GM19023 (cell line): ENCODE measurements around the gene PCDH9.

Source experiments
- ATAC-seq: cut with Tn5 transposase; IDR thresholded peaks from one replicate; pipeline ENCODE4 v1.9.1; 2021; ENCODE audit warnings: mild to moderate bottlenecking, moderate library complexity; ENCODE audit not compliant: unreplicated experiment

The PCDH9 gene

DNA sequence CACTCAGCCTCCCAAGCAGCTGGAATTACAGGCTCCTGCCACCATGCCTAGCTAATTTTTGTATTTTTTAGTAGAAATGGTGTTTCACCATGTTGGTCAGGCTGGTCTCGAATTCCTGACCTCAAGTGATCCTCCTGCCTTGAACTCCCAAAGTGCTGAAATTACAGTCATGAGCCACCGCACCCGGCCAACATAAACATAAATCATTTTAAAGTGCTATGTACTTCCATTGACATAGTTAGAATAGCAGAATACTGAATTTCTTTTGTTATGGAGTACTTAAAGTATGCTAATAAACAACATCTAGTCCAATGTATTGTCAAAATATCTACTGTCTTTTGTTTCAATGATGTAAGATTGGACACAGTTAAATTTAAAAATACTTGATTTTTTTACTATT, 539.0 kb downstream of the PCDH9 start:
- no peak for ATAC-seq

DNA sequence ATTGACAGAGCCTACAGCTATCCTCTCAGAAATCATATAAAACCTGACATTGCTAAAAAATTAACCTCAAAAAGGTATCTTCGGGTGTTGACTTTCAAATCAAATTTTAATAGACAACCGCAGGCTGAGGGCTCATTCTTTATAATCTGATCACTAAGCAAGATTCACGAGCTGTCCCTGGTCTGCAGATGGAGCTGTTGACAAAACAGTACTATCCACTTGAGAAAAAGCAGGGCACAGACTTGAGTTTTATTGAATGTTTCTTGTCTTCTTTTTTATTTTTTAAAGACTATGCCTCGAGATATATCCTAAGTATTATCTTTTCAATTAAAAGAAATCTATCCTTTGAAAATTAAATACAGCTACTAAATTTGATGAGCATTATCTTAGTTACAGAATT, 540.5 kb downstream of the PCDH9 start:
- no peak for ATAC-seq

DNA sequence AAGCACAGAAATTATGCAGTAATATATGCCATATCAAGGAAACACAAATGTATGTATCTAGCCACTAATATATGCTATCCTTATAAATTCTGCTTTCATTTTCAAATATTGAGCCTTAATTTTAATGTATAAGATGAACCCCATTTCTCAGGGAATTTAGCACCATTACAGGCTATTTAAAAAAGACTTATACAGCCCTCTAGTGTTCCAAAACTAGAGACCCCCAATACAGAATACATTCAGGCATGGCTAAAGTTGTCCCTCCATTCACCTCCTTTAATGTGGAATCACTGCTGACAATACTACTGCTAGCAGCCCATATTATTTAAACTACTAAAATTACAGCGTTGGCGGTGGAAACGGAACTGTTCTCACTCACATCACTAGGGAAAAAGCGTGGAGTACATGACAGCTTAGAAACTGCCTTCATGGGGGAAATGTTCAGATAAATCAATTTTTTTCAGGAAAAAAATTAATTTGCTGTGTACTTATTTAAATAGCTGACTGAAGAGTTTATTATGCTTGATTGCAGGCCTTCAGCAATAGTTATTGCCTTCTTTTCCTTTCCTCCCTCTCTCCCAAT, 541.0 kb downstream of the PCDH9 start:
- no peak for ATAC-seq

DNA sequence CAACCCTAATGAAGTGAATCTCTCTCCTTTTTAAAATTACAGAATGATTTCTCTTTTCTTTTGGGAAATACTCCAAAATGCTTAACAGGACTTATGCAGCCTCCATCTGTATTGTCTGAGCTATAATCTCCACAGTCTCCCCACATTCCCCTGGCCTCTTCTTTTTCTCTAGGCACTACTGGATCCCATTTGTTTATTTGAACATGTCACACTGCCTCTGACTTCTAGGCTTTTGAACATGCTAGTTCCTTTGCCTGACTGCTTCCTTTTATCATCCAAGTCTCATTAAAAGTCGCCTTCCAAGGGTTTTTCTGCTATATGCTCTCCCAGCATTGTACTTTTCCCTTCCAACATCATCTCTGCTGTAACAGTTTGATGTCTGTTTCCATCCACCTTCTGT, 548.7 kb downstream of the PCDH9 start:
- ATAC-seq, result no peak

DNA sequence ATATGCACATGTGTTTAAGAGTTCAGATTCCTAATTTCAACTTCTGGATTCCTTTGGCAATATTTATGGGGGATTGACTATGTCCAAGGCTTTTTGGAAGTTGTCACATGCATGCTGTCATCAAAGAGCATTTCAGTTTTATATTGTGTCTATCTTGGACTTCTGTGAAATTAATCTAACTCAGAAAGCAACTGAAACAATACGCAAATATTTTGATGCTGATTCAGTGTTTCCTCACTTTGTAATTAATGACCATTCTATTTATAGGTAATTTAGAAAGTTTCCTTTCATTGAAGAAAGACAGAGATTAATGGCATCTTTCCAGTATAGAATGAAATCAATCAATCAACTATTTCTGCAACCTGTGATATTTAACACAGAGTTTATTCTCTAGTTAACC, 550.1 kb downstream of the PCDH9 start:
- ATAC-seq, result no peak

DNA sequence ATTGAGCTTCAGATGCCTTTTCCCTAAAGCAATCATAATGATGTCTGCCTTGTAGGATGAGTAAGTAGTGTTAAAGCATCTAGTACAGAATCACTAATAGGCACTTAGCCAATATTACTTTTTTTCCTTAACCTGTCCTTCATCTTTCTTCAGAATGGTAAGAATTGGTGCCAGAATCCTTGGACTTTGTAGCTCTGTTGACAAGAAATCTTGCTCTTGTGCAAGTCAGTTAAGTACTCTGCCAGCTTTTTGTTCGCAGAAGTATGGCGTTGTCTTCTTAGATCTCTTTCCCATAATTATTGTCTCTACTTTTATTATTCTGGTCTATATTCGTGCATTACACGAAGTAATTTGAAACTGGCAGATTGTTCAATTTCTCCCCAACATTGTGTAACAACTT, 554.5 kb downstream of the PCDH9 start:
- no peak for ATAC-seq

DNA sequence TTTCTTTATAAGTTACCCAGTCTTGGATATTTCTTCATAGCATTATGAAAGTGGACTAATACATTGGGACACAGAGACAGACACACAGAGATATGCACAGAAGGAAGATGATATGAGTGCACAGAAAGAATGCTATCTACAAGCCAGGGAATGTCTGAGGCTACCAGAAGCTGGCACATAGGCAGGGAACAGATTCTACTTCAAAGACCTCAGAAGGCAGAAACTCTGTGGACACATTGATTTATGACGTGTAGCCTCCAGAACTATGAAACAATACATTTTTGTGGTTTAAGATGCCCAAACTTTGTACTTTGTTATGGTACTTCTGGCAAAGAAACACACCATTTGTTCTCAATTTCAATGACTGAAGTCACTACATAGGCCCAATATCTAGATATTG, 556.7 kb downstream of the PCDH9 start:
- no peak for ATAC-seq

DNA sequence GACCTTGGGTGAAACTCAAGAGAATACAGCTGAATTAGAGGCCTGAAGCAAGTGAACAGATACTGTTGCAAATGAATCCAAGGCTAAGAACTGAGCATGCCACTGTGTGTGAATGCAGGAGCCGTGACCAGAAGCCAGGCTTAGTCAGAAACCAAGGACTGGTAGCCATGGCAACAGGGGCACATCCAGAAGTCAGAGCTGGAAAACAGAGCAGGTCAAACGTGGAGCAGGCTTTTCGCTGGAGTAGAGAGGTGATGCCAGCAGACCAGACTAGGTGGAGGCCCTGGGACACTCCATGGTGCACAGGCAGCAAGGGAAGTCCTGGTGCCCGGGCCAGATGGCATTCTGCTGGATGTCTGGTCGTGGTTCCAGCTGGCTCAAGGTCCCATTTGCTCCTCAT, 564.1 kb downstream of the PCDH9 start:
- ATAC-seq, result no peak

DNA sequence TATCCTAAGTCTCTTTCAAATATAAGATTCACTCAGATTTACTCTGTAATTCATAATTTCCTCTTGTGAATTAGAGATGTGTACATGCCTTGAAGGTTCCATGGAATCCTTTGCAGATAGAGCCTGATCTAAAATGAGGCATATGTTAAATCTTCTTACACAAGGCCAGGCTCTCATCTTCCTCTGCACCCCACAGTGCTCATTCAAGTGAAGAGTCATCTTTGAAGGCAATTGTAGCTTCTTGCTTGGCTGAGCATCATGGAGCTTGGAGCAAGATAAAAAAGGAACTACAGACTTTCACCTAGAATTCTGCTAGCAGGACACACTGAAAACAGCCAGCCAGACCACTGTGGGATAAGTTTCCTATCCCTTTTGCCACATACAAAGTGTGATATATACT, 566.4 kb downstream of the PCDH9 start:
- no peak for ATAC-seq

DNA sequence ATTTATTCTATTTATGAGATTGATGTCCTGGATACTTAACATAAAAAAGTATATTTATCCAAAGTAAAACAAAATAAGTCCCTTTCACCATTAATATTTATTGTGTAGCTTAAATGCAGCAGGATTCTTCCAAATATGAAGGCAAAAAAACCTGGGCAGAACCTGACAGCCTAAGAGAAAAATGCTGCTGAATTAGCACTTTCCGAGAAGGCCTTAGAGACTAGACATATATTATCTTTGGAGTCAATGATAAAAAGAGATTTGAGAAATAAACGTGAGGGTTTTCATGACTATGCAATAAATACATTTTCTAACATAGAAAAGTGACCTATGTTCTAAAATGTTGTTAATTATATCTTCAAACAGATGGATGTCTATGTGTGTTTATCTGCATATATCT, 566.9 kb downstream of the PCDH9 start:
- no peak for ATAC-seq

DNA sequence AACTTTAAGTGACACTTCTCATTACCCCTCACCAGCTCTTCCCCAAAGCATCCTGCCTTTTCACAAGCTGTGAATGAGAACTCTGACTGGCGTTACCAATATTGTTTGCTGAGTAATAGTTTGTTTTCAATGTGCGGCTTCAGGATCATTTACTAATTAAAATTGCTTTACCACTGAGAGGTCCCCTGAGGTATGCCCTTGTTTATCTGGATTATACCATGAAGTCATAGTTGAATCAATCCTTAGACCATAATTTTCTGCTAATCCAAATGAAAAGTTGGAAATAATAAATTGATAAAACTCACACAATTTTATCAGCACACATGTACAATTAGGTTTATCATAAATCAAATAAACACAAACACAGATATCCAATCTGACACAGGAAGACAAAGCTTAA, 568.8 kb downstream of the PCDH9 start:
- no peak for ATAC-seq

DNA sequence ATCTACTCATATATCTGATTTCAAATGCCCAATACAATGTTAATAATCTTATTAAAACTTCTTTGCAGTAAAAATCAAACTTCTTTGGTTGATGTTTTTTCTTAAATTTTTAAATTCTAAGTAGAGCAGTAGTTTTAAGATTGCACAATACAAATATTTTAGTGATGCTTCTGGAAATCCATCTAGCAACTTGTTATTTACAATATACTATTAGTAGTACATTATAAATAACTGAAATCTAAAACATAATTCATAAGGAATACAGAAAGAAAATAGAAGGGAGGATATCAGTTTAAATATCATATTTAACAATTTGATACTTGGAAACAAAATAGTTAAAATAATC, 569.7 kb downstream of the PCDH9 start:
- no peak for ATAC-seq

DNA sequence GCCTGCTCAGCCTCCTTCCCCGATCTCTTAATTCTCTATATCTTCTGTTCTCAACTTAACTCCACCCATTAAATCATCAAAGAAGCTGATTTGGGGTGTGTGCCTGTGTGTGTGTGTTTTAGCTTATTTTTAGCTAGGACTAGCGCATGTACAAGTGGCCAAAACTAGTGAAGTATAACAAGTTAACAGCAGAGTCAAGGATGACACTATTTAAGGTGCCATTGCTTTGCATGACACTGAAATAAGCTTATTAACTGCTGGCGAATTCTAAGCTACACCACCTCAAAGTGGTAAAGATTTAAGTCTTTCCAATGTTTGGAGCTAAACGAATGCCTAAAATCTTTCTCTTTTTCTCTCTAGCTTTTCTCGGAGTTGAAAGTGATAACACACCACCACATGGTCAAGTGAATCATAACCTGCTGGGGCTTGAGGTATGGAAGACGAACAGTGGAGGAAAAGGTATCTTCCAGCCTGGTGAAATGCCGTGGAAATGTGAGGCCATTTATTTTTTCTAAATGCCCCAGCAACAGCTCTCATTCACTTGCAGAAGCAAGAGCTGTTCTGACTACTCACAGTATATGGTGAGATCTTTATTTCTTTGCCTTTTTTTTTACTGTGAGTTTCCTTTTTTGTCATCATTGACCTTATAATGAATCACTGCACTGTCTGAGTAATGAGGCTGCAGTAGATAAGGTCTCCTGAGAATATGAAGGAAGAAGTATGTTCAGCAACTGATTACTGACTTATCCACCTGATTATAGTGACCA, 570.3 kb downstream of the PCDH9 start:
- peak; percentile 65 for ATAC-seq

DNA sequence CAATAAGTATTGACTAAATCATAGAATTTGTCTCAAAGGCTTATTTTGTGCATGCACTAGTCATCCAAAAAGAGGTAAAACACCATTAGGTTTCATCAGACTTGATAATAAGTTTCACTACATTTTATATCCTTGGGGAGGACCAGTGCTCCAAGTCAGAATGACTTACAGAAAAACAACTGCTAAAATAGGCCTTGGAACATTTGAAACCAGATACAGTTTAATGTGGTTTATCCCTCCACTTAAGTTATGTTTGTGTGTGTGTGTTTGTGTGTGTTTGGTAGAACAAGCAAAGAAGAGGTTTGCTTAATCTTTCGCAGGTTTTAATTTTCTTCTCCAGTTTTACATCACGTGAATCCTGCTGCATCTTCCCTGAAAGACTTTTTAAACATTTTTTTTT, 570.9 kb downstream of the PCDH9 start:
- no peak for ATAC-seq

DNA sequence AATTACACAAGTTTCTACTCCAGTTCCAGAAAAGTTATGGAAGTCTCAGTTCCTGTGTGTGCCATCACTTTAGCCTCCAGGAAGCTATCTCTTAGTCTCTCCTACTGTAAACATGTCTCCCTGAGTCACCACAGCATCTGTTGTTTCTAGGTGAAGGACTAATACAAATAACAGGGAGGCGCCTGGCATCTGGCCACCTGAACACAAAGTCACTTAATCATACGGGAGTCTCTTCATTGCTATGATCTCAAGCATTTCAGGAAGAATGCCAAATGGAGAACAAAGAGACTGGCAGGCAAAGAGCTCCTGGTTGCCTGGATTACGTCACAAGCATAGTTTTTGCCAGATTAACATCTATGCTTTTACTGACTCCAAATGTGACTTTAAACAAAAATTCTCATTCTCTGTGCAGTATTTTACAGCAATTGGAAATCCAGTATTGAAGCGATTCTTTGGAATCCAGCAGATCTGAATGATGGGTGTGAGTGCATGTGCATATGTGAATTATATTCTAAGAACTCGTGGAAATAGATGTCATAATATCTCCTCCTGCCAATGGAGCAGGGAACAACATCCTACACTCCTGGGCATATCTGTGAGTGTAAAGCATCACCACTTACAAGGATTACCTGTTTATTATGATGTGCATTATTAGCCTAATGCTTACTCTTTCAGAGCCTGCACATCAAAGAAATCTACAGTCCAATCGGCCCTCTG, 572.8 kb downstream of the PCDH9 start:
- no peak for ATAC-seq

DNA sequence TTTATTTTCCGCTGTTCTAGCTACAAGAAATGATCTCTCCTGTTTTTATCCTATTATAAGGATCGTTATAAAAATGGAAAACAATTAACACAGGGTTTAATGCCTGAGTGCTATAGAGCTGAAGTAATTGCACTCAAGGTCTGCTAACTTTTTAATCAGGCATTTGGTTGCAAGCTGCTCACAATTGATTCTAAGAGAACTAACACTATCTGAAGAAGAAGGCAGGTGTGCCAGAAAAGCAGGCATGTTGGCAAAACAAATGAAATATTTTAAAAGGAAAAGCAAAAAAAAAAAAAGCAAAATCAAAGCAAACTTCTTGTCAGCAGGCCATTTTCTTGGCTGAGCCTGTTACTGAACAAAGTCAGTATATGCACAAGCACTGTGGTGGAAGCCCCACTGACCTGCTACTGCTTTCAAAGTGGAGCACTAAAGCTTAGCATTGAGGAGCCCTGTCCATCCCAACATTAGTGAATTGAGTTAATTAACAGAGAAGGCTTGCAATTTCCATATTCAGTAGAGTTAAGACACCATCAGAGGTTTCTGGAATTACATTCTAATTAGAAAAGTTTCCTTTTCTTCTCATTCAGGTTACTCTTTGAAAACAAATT, 574.2 kb downstream of the PCDH9 start:
- no peak for ATAC-seq

DNA sequence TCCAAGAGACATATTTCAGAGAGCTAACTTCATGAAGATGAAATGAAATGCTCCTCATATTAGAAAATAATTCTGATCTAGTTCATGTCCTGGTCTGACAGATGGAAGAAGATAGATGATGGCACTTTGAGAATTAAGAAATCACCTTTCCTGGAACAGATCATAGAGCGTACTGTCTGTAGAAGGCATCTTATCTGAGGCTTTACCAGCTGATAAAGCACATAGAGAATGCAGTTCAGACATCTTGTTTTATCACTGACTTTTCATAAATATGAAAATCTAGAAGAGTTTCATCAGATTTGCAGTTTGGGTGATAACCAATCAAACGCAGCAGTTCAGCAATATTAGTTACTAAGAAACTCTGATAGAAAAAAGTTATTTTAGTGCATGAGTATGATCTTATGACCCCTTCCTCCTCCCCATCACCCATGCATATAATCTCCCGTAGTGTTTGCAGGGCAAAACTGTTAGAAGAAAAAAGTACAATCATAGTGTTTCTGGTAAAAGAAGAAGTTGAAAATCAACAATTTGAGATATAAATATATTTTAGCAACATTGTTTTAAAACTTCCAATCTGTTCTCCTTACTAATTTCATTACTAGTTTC, 585.2 kb downstream of the PCDH9 start:
- no peak for ATAC-seq

DNA sequence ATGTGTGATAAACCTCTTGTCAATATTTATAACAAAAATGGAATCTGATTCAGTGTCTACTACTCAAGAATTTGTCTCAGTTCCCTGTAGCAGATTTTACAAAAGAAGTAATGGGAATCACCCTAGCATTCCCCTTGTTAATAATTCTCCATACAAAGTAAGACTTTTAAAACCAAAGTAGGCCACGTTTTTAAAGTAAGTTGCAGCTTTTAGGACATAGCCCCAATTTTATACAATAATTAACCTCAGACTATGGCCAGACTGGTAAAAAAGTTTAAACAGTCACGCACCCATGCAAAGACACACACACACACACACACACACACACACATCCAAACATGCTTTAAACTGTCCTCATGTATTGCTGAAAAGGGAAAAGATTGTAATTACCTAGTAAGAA, 589.9 kb downstream of the PCDH9 start:
- ATAC-seq, result peak; percentile 62

DNA sequence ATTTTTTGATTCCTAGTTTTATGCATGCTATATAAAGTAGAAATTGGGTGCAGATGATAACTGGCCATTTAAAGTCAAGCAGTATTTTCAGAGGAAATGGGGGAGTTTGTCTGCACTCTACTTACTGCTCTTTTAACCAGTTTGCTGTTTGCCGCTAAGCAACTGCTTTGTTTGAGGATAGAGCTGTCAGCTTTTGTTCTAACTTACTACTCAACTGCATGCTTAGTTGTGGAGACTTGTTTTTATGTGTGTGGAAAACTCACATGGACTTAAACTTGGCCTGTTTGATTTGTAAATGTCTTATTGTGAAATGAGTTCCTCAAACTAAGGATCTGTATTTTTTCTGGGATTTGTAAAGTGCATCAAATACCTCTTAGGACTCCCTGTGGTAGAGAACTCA, 591.1 kb downstream of the PCDH9 start:
- ATAC-seq, result no peak

DNA sequence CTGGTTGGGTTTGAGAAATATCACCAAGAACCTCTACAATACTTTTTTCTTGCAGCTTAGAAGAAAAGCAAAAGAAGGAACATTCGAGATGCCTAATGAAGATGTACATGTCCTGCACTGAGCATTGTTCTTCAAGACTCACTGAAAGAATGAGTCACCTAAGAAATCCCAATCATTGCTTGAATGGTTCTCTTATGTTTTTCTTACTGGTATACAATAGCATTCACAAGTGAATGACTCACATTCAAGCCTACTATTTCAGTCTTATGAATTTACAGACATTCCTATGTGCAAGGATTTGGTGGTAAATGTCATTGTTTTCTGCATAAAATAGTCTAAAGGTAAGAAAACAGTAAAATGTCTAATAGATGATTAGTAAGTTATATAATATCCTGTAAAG, 594.6 kb downstream of the PCDH9 start:
- ATAC-seq, result no peak

DNA sequence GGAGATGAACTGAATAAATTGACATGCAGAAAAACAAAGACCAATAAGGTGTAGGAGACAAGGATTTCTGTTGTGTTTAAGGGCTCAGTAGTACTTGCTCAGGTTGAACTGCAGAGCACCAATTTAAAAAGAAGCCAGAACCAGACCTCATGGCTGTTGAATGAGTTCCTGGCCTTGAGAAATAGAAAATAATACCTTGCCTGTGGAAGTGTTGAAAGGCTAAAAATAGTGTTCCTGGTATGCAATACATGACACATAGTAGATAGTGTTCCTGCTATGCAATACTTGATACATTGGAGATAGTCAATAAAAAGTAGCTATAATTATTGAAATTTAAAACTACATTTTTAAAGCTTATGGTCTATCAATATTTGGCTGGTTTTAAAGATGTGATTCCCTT, 595.8 kb downstream of the PCDH9 start:
- no peak for ATAC-seq

DNA sequence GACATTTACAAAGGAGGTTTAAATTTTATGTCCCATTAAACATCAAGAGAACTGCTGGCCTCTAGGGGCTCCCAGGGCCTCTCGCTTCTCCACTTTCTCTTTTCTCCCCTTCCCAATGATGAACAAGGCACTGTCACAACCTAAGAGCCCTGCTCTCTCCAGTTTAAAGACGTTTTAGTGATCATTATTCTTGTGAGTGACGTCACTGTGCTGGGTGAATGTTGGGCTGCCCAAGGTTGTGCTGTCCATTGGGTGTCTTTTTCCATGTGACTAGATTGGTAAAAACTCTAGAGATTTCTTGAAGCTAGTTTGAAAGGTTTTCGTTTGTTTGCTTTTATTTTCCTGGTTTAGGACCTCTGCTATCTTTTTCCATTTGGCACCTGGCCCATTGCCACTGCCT, 602.6 kb downstream of the PCDH9 start:
- ATAC-seq, result no peak
